Measurements from ENCODE around the gene PLEKHA4.
"Not testable (repeated sequence)": the region's sequence is repeated elsewhere in the genome, so short reads cannot be mapped to it uniquely, and the experiment has no call there.

- not testable (repeated sequence) for TF ChIP-seq CTCF, POLR2A (IDR thresholded peaks at IDR 0.05)
These were observed 21.8 kb downstream of the PLEKHA4 start for GRCh38 chr19:48846659-48847058.
